Measurements from ENCODE around the gene CES5A.
"Not testable (repeated sequence)": the region's sequence is repeated elsewhere in the genome, so short reads cannot be mapped to it uniquely, and the experiment has no call there.

CES5A gene

GRCh38 chr16:55828680-55829079 is 46.5 kb downstream of the CES5A start:
- DNase-seq: no peak

DNA sequence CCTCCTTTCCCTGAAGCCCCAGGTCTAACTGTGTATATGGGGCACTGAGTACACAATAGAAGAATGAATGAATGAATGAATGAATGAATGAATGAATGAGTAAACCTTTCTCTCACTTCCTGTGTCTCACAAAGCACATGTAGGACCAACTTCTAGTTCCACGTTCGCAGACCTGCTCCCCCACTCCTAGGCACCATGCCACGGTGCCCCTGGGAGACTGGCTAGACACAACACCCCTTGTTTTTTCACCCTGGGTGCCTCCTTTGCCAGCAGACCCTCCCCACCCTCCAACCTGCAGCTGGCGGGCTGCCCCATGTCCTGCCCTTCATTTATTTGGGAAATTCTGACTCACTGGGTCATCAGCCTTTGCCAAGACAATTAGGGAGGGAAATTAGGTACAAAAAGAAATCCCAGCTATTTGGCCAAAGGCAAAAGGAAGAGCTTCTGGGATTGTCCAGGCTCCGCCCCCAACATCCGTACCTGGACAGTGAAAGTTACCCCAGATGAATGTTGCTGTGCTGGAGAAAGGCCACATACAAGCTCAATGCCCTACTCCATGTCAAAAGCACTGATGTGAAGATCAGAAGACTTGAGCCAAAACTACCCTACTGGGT is 50.0 kb downstream of the CES5A start:
- DNase-seq: no peak

DNA sequence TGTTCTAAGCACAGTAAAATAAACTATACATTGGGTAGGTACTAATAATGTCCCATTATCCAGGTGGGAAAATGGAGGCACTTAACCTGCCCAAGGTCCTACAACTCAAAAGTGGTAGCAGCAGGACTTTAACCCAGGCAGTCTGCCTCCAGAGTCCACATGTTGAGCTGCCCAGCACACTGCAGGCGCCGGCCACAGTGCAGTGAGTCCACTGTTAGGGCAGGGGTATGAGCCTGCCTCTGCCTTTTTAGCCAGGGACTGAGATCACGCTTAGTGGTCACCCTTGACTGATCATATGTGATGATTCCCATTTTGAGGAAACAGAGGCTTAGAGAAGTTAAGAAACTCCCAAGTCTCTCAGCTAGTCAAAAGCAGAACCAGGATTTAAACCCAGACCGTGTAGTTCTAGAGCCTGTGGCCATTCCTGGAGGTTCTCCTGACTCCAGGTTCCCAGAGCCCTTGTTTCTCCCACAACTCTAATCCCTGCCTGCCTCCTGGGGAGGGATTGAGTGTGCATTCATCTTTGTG is 50.6 kb downstream of the CES5A start:
- no peak for DNase-seq

GRCh38 chr16:55822280-55822810 is 52.8 kb downstream of the CES5A start:
- no peak for DNase-seq

DNA sequence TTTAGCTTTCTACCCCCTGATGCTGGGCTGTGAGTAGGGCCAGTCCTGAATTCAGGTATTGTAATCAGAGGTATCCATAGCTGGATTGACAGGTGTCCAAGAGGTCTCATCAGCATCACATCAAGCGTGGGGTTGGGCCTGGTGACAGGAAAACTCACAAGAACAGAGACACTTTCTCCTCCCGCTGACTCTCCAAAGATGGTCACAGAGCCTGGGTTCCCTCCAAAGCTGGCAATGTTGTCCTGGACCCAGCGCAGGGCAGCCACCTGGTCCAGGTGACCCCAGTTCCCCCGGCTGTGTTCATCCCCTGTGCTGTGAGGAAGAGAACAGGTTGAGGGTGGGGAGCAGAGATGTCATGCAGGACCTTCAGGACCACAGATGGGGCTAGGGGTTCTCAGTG is 54.0 kb downstream of the CES5A start:
- no peak for DNase-seq

- DNase-seq: no peak
These were observed 54.6 kb downstream of the CES5A start for GRCh38 chr16:55820615-55821014.

GRCh38 chr16:55817236-55817912 is 57.8 kb downstream of the CES5A start:
- no peak for DNase-seq

DNA sequence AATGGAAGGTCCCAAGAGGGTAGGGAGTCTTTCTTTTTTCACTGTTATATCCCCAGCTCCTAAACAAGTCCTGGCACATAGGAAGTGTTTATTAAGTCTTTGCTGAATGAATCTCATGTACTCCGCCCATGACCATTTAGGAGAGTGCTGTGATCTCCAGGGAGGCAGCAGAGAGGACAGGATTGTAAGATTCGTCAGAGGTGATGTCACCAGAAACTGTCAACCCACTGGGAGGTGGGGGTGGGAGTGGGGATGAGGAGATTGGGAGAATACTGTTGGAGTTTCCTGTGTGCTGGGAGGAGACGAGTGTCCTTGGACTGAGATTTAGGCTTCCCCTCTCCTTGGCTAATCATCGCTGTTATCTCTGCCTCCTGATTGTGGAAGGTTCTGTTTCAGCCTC is 59.0 kb downstream of the CES5A start:
- DNase-seq: not testable (repeated sequence)

DNA sequence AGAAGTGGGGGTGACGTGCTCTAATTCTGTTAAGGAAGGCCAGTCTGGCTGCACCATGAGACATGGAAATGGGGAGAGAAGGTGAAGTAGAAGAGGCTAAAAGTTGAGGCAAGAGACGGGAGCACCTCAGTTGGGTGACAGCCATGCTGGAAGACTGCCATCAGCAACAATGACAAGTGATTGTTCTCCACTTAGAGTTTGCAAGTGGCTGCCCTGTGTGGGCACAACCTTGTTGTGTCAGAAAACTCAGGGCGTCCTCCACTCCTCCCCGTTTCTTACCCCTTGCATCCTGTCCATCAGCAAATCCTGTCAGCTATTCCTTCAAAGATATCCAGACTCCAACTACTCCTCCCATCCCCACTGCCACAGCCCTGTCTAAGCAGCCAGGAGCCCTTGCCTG is 59.9 kb downstream of the CES5A start:
- DNase-seq: no peak

DNA sequence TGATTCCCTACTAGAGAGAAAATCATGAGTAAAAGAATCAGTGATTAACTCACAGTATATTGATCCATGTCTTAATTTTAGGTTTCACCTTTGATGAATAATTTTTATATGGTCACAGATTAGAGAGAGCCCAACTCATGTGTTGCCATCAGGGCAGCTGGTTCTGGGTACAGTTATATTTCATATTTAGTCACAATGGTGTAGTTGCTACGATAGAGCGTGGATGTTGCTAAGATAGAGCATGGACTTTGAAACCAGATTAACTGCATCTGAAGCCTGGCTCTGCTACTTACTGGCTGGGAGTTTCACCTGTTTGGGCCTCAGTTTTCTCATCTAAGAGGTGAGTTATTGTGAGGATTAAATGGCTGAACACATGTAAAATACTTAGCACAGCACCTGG is 61.0 kb downstream of the CES5A start:
- DNase-seq: not testable (repeated sequence)

GRCh38 chr16:55813730-55814129 is 61.4 kb downstream of the CES5A start:
- DNase-seq: not testable (repeated sequence)

DNA sequence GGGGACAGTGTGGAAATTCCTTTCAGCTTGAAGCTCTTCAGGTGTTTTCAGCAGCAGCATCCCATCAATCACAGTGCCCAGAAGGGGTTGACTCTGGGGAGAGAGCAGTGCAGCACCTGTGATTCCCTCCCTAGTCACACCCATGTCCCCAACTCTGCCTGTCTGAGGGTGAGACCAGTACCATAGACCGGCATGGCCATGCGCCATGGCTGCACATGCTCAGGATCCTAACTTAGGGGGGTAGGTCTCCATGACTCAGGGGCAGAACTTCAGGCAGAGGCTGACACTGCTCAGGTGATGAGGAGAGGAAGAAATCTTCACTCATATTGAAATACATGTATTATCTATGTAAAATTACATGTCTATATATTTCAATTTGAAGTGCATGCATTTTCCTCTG is 62.2 kb downstream of the CES5A start:
- DNase-seq: no peak

DNA sequence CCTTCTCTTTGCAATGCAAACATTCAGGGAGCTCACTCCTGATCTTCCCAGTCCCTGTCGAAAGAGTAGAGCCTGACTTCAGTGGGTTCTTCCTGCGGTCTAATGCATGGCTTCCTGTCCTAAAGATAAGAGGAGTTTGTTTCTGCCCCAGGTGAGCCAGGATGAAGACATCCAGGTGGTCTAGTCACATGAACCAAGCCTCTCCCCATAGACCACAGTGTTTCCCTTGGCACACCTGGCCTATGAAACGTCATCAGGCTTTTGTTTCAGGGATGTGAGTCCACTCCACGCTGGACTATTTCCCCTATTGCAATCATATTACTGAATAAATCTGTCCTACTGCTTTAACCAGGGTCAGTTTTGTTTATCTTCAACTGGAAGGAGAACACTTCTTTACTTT is 63.4 kb downstream of the CES5A start:
- DNase-seq: no peak

GRCh38 chr16:55810451-55810961 is 64.7 kb downstream of the CES5A start:
- DNase-seq: no peak

- DNase-seq: no peak
These were observed 65.3 kb downstream of the CES5A start for GRCh38 chr16:55809851-55810250.

- DNase-seq: no peak
These were observed 65.8 kb downstream of the CES5A start for GRCh38 chr16:55809386-55809785.

DNA sequence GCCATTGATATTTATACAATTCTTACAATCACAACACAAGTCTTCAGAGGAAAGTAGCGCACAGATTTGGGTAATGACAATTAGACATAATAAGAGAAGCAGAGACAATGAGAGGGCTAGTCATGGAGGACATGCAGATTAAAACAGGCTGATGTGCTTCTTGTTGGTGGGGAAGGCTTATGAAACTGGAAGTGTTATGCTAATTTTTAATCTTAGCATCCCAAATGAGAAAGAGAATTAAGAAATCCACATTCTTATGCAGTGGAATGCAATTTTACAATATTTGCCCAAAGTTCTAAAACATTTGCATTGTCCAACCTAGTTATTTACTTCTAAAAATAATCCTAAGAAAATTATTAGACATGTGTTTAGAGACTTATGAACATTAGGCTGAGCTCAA is 66.9 kb downstream of the CES5A start:
- not testable (repeated sequence) for DNase-seq

DNA sequence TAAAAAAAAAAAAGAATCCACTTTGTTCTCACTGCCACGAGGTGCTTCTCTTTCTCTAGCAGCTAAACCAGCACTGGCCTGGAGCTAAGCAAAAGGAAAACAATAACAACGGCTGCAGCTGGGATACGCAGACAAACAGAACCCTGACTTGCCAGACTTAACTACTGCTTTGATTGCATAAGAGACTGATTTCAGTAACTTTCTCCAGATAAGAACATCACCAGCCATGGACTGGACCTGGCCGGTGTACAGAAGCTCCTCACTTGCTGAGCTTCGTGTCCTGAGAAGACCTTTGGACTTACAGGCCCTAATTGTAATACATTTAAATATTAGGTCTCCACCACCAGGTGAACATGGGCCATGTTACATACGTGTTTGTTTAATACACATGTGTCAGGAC is 70.1 kb downstream of the CES5A start:
- not testable (repeated sequence) for DNase-seq

- DNase-seq: not testable (repeated sequence)
These were observed 71.5 kb downstream of the CES5A start for GRCh38 chr16:55803681-55804080.
